Measurements from ENCODE around the gene PIGQ.

PIGQ gene

DNA sequence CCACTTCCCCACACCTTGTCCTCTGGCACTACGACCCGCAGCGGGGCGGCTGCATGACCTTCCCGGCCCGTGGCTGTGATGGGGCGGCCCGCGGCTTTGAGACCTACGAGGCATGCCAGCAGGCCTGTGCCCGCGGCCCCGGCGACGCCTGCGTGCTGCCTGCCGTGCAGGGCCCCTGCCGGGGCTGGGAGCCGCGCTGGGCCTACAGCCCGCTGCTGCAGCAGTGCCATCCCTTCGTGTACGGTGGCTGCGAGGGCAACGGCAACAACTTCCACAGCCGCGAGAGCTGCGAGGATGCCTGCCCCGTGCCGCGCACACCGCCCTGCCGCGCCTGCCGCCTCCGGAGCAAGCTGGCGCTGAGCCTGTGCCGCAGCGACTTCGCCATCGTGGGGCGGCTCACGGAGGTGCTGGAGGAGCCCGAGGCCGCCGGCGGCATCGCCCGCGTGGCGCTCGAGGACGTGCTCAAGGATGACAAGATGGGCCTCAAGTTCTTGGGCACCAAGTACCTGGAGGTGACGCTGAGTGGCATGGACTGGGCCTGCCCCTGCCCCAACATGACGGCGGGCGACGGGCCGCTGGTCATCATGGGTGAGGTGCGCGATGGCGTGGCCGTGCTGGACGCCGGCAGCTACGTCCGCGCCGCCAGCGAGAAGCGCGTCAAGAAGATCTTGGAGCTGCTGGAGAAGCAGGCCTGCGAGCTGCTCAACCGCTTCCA, 63.7 kb downstream of the PIGQ start:
- CTCF ChIA-PET: no interaction called here
- H3K27ac ChIP-seq: peak overlapping the region; percentile 93; the same call in 1 of the 2 replicates
- TF ChIP-seq, protein P1, sequence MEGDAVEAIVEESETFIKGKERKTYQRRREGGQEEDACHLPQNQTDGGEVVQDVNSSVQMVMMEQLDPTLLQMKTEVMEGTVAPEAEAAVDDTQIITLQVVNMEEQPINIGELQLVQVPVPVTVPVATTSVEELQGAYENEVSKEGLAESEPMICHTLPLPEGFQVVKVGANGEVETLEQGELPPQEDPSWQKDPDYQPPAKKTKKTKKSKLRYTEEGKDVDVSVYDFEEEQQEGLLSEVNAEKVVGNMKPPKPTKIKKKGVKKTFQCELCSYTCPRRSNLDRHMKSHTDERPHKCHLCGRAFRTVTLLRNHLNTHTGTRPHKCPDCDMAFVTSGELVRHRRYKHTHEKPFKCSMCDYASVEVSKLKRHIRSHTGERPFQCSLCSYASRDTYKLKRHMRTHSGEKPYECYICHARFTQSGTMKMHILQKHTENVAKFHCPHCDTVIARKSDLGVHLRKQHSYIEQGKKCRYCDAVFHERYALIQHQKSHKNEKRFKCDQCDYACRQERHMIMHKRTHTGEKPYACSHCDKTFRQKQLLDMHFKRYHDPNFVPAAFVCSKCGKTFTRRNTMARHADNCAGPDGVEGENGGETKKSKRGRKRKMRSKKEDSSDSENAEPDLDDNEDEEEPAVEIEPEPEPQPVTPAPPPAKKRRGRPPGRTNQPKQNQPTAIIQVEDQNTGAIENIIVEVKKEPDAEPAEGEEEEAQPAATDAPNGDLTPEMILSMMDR (conservative IDR thresholded peaks at IDR 0.05; ENCODE audit: low read depth): no peak
- POLR2A ChIA-PET (ENCODE audit: low non-redundant PET): no interaction called here
- DNase-seq (ENCODE audit: low spot score): no peak

All from RWPE1 (cell line).